GM19397 (cell line): ENCODE results near the gene NRGN.

Experiments
- ATAC-seq: cut with Tn5 transposase; IDR thresholded peaks from one replicate; pipeline ENCODE4 v1.9.1; 2021; ENCODE audit warnings: mild to moderate bottlenecking, moderate library complexity; ENCODE audit not compliant: unreplicated experiment

NRGN gene

GRCh38 chr11:124738713-124739478 is 846 bp upstream of the NRGN start:
- ATAC-seq = no peak

DNA sequence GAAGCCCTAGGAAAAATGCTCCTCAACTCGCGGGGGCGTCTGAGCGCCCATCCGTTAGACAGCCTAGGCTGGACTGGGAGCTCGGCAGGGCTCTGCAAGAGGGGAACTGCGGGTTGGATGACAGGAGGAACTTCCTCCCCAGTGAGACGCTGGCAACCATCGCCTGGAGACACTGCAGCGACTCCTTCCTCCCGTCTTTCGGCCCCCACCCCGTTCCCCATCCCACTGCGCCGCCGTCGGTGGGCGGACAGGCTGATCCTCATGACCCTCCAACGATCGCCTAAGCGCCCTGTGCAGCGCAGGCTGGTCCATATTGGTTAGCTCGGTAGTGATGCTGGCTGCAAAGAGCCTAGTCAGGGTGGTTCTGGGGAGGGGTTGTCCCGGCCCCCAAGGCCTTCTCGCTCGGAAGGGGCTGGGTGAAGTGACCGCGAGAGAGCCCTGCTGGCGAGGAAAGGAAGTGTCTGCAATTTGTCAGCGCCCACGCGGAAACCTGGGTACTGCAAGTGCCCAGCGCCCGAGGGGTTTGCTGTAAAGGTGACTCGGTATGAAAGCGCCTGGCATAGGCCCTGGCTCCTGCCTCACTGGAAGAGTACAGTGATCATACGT is 638 bp downstream of the NRGN start:
- peak; percentile 19 for ATAC-seq

DNA sequence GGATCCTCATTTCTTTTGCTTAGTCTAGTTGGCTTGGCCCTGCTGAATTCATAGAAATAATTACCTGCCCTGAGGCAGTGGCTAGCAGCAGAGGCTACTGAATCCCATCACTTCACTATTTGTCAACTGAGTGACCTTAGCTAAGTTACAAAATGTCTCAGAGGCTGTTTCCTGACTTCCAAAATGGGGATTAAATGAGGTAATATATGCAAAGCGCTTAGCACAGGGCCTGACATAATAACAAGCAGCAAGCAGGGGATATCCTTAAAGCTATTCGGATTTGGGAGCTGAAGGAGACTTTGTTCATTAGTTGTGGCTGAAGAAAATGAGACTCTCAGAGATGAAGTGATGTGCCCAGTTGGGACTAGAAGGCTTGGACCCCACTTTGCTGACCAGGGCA is 2.8 kb downstream of the NRGN start:
- ATAC-seq = no peak

DNA sequence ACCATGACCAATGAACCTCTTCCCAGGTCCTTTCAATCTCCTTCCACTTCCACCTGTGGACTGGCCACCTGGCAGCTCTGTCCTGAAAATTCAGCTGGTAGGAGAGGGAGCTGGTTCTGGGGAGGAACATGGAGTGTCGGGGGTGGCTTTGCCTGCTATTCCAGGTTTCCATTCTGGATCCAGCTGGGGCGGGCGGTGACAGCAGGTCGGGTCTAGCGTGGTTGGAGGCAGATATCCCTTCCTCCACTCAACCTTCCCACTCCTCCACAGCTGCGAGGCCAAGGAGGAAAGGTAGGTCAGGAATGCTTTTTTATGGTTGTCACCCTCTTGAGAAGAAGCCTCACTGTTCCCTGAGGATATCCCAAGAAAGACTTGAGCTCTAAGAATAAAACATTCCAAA is 3.3 kb downstream of the NRGN start:
- ATAC-seq = no peak

- ATAC-seq = no peak
Observed at GRCh38 chr11:124745270-124745834, 5.6 kb downstream of the NRGN start.

DNA sequence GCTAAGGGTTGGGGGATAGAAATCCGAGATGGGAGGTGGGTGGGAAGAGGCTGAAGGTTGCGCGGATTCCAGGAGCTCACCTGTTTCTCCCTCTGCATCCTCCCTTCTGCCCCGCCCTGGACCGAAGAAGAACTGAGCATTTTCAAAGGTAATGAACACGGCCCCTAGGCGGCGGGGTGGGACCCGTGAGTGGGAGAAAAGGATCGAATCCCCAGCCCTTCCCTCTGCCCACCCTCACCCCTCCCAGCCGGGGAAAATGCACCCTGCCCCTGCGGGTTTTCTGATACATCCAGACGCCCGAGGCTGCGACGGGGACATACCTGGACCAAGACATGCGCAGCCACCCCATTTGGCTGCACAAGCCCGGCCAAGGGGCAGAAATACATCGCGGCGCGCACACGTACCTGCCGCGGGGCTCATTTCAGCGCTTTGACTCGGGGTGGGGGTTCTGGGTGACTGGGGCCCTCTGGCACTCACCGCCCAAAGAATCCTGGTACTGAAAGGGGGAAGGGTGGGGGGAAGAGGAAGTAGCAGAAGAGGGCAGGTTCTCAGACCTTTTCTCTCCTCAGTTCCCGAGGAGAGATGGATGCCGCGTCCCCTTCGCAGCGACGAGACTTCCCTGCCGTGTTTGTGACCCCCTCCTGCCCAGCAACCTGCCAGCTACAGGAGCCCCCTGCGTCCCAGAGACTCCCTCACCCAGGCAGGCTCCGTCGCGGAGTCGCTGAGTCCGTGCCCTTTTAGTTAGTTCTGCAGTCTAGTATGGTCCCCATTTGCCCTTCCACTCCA is 6.3 kb downstream of the NRGN start:
- ATAC-seq = peak; percentile 14

DNA sequence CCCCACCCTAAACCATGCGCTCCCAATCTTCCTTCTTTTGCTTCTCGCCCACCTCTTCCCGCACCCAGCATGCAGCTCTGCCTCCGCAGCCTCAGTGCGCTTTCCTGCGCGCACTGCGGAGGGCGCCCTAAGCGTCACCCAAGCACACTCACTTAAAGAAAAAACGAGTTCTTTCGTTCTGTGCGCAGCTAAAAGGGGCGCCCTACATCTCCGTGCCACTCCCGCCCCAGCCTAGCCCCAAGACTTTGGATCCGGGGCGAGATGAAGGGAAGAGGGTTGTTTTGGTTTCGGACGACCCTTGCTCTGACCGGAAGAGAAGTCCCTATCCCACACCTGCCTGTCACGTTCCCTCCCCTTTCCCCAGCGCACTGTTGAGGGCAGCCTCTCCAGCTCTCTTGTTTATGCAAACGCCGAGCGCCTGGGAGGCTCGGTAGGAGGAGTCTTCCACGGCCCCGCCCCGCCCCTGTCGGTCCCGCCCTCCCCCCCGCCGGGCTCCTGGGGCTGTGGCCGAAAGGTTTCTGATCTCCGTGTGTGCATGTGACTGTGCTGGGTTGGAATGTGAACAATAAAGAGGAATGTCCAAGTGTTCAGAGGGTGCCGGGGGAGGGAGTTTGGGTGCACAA is 7.0 kb downstream of the NRGN start:
- peak; percentile 90 for ATAC-seq

DNA sequence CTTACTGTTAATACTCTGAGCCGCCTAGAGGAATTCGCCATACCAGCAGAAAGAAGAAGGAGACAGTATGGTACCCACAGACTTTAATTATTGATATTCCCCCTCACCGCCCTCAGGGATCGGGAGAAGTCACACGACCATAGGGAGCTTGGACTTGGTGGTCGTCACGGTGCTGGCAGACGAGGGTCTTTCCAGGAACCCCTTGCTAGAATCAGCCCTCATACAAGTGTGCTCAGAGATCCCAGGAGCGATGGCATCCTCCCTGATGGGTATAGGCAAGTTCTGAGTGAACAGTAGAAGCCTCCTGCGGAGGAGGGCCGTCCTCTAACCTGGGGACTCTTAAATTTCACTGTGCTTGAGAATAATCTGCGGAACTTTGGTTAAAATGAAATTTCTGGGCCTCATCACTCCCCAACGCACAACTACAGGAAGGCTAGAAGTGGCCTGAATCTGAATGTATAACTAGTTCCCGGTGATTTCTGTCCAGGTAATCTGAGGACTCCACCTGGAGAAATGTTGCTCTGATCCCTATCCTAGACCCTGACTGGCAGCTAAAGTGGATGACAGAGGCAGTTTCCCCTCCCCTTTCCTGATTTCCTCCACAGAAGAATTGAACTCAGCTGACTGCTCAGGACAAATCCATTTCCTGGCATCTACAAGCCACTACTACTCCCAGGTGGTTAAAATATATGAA is 7.8 kb downstream of the NRGN start:
- ATAC-seq = no peak

DNA sequence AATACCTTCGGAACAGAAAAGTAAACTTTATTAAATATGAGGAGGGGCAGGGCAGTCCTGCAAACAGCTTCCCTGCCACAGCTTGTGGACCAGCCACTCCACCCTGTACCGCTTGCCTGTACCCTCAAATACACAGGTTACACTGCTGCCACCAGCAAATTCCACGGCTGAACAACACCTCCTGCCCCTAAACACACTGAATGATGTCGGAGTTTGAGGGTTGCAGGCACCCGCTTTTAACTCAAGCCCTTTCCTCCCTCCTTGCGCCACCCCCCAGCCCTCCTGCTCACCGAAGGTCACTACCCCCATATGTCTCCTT is 8.3 kb downstream of the NRGN start:
- no peak for ATAC-seq

DNA sequence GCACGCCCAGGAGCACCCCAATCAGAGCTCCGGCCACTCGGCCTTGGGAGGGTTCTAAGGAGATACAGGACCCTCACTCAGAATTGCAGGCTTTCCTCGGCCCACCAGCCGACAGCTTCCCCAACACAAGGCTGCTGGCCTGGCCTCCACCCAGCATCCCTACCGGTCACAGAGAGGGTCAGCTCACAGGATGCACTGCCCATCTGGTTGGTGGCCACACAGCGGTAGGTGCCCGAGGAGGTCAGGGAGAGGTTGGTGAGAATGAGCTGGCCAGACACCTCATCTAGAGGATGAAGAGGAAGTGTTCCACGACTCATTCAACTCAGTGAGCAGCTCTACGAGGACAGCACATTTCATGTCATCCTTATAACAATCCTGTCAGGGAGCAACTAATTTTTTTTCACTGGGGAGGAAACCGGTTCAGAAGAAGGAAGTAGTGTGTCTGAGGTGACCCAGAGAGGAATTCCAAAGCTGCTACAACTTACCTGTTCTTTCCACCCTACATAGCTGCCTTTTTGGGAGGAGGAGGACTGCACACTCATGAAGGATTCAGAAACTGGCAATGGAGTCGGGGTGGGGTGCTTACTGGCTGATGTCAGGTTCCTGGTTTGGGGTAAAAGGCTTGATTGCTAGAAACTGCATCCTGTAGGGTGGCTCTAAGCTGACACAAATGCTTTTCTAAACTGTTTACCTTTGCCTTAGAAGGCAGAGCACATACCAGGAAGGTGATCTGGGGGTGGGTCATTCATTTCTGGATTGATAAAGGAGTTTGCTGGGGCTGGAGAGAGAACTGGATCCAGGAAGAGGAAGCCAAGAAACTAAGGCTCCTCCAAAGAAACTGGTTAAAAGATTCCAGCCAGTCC is 9.0 kb downstream of the NRGN start:
- ATAC-seq = no peak

DNA sequence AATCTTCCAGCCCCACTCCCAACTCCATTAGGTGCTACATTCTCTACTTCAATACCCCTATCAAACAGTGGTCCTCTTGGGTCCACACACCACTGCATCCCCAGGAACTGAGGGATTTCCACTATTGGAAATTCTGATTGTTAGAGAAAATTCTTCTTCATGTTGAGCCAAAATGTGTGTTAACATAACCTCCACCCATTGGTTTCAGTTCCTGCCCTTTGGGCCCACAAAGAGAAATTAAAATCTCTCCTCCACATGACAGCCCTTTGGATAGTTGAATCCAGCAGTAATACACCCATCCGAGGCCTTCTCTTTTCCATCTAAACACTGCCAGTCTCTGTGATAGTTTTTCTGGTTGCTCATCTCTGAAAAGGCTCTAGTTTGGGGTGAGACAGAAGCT is 10.2 kb downstream of the NRGN start:
- ATAC-seq = no peak

DNA sequence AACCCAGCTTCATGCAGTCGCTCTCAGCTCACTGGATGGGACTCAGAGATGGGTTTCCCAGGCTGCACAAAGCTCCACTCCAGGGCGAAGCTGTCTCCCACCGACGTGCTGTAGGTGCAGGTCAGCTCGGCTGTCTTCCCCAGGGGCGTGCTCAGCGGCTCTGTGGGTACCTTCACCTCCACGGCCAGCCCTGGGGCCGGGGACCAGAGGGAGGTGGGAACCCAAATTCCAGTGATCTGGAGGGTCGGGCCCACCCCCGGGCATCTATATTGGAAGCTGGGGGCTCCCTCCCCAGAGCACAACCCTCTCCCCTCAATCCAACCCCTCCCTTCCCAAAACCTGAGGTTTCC is 11.6 kb downstream of the NRGN start:
- no peak for ATAC-seq

DNA sequence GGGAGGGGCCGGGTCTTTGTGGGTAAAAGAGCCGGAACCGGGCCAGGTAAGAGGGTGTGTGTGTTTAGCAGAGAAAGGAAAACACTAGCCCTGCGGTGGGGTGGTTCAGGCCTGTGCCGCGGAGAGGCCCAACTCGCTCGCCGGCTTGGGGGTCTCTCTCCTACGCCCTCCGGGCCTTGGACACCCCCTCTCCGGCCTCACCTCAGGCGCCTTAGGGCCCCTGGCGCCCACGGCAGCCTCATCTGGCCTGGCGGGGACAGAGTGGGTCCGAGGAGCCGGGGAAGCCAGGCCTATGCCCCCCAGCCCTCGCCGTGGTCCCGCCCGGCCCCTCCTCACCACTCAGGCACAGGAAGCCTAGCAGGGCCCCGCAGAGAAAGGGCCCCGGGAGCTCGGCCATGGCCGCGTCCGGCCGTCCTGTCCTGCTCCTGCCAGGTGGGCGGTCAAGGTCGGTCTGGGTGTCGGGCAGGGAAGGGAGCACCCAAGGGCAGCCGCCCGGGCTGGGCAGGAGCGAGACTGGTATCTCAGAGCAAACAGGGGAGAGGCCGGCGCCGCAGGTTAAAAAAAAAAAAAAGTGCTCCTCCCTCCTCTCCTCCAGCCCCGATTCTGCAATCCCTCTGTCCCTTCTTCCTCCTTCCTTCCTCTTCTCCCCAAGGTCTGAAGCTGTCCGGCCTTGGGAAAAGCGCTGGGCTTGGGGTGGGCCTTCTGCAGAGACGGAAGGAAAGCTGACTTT is 12.2 kb downstream of the NRGN start, which contains the start of gene VSIG2:
Gene VSIG2, minus strand, starts transcription at position 515 of the 730 bp plus-strand sequence. Its CDS starts 118 bp downstream, at position 397.
- no peak for ATAC-seq

GRCh38 chr11:124752471-124753102 is 12.8 kb downstream of the NRGN start:
- ATAC-seq = no peak

GRCh38 chr11:124753205-124753604 is 13.5 kb downstream of the NRGN start:
- ATAC-seq = no peak

GRCh38 chr11:124753624-124754023 is 13.9 kb downstream of the NRGN start:
- ATAC-seq = no peak

GRCh38 chr11:124754309-124754708 is 14.6 kb downstream of the NRGN start:
- no peak for ATAC-seq

GRCh38 chr11:124754710-124755109 is 15.0 kb downstream of the NRGN start:
- ATAC-seq = no peak
